Suppressor macrophage treated with lipopolysaccharide for 4 hours (primary cell): ENCODE measurements around the gene UBE2J1.

ENCODE experiments used
- DNase-seq: peaks from one replicate; pipeline ENCODE4 v3.0.0-alpha.2; 2020

Gene UBE2J1

GRCh38 chr6:89361171-89361570 lies 8.6 kb upstream of the UBE2J1 start:
- DNase-seq: peak; percentile 82

GRCh38 chr6:89360415-89360999 lies 8.0 kb upstream of the UBE2J1 start:
- peak; percentile 76 for DNase-seq

GRCh38 chr6:89359561-89359960 lies 7.0 kb upstream of the UBE2J1 start:
- DNase-seq: peak; percentile 65

- peak; percentile 14 for DNase-seq
Observed at GRCh38 chr6:89357390-89357789, 4.9 kb upstream of the UBE2J1 start.

- no peak for DNase-seq
Observed at GRCh38 chr6:89356642-89357170, 4.2 kb upstream of the UBE2J1 start.

- no peak for DNase-seq
Observed at GRCh38 chr6:89355511-89356194, 3.1 kb upstream of the UBE2J1 start.

GRCh38 chr6:89353702-89354392 lies 1.3 kb upstream of the UBE2J1 start:
- DNase-seq: no peak

GRCh38 chr6:89353118-89353556 lies 615 bp upstream of the UBE2J1 start:
- no peak for DNase-seq

GRCh38 chr6:89351671-89352277 lies 748 bp downstream of the UBE2J1 start:
- peak; percentile 13 for DNase-seq

GRCh38 chr6:89350281-89350966 lies 2.1 kb downstream of the UBE2J1 start:
- peak; percentile 91 for DNase-seq

GRCh38 chr6:89348372-89348771 lies 4.2 kb downstream of the UBE2J1 start:
- DNase-seq: no peak

GRCh38 chr6:89347825-89348224 lies 4.7 kb downstream of the UBE2J1 start:
- peak; percentile 28 for DNase-seq

- DNase-seq: no peak
Observed at GRCh38 chr6:89346433-89346832, 6.1 kb downstream of the UBE2J1 start.

- DNase-seq: no peak
Observed at GRCh38 chr6:89339565-89339964, 13.0 kb downstream of the UBE2J1 start.

GRCh38 chr6:89335164-89335563 lies 17.4 kb downstream of the UBE2J1 start:
- no peak for DNase-seq

- DNase-seq: no peak
Observed at GRCh38 chr6:89330910-89331309, 21.6 kb downstream of the UBE2J1 start.

- DNase-seq: peak; percentile 70
Observed at GRCh38 chr6:89328976-89329375, 23.5 kb downstream of the UBE2J1 start.

- DNase-seq: no peak
Observed at GRCh38 chr6:89324304-89324703, 28.2 kb downstream of the UBE2J1 start.

- peak; percentile 66 for DNase-seq
Observed at GRCh38 chr6:89323511-89323971, 29.0 kb downstream of the UBE2J1 start.

GRCh38 chr6:89321131-89321970 lies 31.2 kb downstream of the UBE2J1 start:
- DNase-seq: peak; percentile 84

- no peak for DNase-seq
Observed at GRCh38 chr6:89320012-89320559, 32.4 kb downstream of the UBE2J1 start.
